ENCODE data around the gene RAPGEF2.

GRCh38 chr4:159308566-159309340, 205.9 kb downstream of the RAPGEF2 start:
- TF ChIP-seq, protein P1, sequence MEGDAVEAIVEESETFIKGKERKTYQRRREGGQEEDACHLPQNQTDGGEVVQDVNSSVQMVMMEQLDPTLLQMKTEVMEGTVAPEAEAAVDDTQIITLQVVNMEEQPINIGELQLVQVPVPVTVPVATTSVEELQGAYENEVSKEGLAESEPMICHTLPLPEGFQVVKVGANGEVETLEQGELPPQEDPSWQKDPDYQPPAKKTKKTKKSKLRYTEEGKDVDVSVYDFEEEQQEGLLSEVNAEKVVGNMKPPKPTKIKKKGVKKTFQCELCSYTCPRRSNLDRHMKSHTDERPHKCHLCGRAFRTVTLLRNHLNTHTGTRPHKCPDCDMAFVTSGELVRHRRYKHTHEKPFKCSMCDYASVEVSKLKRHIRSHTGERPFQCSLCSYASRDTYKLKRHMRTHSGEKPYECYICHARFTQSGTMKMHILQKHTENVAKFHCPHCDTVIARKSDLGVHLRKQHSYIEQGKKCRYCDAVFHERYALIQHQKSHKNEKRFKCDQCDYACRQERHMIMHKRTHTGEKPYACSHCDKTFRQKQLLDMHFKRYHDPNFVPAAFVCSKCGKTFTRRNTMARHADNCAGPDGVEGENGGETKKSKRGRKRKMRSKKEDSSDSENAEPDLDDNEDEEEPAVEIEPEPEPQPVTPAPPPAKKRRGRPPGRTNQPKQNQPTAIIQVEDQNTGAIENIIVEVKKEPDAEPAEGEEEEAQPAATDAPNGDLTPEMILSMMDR (IDR thresholded peaks at IDR 0.05) = no peak
- no peak for TF ChIP-seq POLR2A (IDR thresholded peaks at IDR 0.05)

All from stomach (tissue), 4 donors.